GM19240 (cell line): ENCODE measurements around the gene KIF26B.

Experiments
- DNase-seq: peaks from one replicate; pipeline ENCODE4 v3.0.0; 2011; ENCODE audit warnings: low spot score; ENCODE audit not compliant: insufficient read length

Gene KIF26B

DNA sequence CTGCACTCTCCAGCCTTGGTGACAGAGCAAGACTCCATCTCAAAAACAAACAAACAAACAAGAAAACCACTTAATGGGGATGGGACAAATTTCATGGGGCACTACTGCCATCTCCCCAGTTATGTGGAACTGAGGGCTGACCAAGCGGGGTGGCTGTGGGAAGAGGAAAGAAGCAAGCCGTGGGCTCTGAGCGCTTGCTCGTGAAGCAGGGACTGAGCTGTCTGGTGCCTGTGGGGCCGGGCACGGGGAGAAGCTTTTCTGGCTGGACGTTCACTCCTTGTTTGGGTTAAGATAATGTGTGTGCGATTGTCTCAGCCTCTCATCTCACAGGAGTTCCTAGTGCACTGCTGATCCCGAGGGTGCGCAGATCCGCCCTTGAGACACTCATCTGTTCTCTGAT is 22.0 kb upstream of the KIF26B start:
- no peak for DNase-seq

DNA sequence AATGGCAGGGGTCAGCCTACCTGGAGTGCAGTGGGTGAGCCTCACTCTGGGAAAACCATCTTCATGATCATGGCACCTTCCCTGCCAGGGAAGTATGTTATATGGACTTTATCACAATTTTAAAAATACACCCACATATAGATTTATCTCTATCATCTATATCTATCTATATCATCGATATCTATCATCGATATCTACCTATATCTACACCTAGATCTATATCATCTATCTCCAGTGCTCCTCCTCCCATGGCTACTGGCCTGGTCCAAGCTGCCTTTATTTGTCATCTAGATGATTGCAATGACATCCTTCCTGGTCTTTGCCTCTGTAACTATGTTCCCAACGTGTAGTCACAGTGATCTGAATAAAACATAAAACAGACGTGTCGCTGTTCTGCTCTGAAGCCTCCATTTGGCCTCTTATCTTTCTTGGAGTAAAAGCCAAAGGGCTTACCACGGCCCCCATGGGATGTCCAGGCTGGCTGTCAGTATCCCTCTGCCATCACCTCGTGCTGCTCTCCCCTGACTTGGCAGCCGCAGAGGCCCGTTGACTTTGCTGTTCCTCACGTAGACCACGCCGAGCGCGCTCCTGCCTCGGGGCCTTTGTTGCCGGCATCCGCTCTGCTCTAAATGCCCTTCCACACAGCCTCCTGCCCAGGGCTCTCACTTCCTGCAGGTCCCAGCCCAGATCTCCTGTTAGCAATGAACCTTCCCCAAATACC is 20.6 kb upstream of the KIF26B start:
- DNase-seq: no peak

DNA sequence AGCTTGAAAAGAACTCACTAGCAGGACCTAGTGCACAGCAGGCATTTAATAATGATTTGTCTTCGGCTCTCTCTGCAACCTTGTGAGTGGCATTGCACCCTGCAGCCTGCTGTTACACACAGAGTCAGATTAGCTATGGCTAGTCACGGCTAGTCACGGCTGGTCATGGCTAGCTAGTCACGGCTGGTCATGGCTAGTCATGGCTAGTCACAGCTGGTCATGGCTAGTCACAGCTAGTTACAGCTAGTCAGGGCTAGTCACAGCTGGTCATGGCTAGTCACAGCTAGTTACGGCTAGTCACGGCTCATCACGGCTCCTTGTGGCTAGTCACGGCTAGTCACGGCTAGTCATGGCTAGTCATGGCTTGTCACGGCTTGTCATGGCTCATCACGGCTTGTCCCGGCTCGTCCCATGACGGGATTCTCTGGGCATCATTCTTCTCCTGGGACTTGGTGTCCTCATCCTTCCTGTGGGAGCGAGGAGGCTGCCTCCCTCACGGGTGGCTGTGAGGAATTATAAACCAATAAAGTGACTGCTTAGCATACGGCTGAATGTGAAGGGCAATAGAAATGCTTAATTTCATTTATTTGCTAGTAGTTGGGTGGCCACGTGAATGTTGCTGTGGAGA is 12.5 kb upstream of the KIF26B start:
- no peak for DNase-seq

GRCh38 chr1:245142976-245143375 is 11.8 kb upstream of the KIF26B start:
- no peak for DNase-seq

DNA sequence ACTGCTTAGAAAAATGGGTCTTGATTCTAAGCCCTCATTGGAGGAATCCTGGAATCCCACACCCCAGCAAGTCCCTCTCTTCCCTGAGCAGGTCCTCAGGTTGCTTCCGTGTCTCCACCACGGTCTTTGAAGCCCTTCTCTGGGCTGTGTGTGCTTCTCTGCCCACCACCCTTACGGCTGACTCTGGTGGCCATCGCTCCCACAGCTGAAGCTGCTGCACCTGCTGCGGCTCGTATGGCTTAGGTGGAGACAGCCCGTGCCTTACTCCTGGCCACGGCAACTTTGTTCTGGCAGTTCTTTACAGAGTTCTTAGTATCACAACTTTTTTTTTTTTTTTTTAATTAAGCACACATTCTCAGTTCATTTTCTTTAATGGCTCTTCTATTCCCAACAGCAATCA is 10.9 kb upstream of the KIF26B start:
- DNase-seq: no peak

- DNase-seq: no peak
Observed at GRCh38 chr1:245148069-245148468, 6.7 kb upstream of the KIF26B start.

DNA sequence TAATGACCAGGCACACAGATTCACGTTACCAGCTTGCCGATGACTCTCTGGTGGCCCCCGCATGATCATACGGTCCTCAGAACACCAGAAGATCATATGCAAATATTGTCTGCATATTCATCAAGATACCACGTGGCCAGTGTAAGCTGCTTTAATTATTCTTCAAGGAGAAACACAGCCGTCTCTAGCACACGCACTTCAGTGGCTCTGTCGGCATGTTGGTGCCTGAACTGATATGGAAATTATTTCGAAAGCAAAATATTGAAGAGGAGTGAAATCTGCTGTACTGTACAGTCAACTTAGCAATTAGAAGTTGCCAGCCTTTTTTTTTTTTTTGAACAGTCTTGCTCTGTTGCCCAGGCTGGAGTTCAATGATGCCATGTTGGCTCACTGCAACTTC is 5.9 kb upstream of the KIF26B start:
- DNase-seq: no peak

GRCh38 chr1:245153081-245153551 is 1.7 kb upstream of the KIF26B start:
- peak; percentile 58 for DNase-seq

DNA sequence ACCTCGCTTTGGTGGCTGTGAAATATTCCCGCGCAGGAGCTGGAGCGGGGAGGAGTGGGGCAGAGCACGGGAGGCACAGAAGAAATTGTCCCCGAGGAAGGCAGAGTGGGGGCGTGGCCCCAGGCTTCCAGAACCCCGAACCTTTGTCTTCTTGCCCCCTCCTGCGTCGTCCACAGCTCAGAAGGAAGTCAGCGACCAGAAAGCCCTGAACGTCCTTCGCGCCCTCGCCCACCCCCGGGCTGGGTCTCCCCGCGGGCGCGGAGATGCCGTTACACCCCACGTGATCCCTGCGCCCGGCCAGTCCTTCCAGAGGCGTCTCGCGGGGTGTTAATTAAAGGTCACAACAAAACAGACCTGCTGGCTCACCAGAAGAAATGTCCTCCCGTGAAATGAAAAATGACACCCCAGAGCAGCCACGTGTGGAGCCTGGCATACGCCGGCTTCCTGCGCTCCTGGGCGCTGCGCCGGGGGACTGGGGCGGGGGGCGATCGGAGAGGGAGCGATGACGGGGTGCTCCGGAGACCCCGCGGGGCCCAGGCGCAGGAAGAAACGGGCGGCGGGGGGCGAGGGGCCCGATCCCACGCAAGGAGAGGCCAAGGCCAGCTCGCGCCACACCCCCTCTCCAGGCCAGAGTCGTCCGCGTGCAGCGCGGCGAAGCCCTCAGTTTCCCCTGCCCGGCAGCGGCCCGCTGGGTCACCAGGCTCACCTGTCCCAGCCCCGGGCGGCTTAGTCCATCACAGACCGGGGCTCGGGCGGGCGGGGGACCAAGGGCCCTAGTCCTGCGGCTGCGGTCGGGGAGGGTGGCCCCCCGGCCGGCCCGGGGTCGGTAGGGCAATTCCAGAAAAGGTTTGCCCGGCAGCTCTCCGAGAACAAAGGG is 995 bp upstream of the KIF26B start:
- no peak for DNase-seq

GRCh38 chr1:245155272-245156040 is 671 bp downstream of the KIF26B start:
- DNase-seq: no peak

DNA sequence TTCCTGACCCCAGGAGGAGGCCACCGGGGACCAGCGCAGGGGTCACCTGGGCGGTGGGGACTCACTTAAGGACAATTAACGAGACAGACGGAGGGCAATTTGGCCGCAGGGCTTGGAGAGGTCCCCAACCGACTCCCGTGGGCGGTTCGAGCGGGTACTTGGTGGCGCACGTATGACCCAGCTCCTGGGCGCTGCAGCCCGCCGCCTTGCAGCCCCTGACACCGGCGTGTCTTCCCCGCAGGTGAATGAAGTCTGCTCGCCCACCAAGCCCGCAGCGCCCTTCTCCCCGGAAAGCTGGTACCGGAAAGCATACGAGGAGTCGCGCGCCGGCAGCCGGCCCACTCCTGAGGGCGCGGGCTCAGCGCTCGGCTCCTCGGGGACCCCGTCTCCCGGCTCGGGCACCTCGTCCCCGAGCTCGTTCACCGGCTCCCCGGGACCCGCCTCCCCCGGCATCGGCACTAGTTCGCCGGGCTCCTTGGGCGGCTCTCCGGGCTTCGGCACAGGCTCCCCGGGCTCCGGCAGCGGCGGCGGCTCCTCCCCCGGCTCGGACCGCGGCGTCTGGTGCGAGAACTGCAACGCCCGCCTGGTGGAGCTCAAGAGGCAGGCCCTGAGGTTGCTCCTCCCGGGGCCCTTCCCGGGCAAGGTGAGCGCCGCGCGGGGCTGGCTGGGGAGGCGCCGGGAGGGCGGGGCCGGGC is 1.4 kb downstream of the KIF26B start:
- peak; percentile 83 for DNase-seq

DNA sequence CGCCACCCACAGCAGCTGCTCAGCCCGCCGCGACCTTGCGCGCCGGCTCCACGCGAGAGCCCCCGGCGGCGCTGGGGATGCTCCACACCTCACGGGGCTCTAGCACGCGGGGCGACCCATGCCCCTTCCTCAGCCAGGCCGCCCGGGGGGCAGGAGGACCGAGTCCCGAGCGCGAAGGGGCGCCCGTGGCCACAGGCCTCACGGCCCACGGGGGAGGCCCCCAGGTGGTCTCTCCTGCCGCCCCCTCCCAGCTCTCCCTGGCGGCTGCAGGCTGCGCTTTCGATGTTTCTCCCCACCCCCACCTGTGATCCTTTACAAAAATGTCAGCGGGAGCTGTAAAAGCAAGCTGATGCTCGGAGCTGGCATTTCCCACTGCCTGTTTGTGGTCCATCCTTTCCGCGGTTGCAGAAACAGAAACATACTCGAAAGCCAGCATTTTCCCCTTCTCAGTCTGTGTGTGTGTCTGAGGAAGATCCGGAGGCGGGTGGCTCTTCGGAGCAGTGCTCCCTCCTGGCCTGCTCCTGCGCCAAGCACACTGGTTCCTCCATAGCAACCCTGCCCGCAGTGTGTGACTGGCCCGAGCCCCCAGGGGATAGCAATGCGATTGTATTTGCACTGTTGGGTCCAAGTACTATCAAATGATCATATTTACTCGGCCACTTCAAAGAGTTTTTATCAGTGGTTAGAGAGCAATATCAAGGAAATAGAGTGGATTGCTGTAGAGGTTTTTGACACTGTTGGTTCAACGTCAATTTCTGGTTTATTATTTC is 2.1 kb downstream of the KIF26B start:
- no peak for DNase-seq

- no peak for DNase-seq
Observed at GRCh38 chr1:245158913-245159312, 4.1 kb downstream of the KIF26B start.

DNA sequence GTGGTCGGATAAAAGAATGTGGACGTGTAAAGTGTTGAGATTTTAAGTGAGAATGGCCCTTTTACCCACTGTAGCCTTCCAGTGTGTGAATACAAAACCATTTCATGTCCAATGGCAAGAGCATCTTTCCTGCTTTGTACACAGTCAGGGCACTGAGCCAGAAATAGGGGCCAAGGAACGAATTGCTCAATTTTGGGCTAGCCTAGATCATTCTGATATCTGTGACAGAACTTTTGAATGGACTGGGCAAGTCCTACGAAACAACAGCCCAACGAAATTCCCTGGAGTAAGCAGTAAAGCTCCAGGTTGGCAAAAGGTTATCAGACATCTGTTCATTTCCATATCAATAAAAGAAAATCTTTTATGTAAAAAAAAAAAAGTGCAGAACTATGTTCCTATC is 5.5 kb downstream of the KIF26B start:
- DNase-seq: no peak

DNA sequence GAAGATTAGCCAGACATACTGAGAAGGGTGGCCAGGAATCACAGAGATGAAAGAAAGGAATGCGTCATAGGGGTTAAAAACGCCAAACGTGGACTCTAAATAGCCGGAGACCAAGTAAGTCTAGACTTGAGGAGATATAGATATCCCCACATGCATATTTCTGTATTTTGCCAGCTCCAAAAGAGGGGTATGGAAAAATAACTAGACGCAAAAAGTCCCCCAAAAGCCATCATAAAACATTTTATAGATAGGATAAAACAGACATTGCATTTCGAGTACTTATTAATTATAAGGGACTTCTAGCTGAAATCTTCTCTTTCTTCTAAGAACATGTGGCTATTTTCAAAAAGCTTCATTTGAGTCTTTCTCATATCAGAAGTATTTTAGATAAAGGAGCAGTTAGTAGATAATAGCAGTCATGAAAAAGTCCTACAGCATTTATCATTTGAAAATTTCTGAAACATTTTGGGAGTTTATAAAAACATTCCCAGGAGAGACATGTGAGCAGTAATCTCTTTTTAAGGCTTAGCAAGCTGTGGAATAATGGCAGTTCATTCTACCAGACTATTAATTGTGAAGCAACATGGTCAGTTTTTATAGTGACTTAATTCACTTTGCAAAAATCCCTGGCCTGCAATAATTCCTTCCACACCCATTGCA is 6.1 kb downstream of the KIF26B start:
- no peak for DNase-seq

DNA sequence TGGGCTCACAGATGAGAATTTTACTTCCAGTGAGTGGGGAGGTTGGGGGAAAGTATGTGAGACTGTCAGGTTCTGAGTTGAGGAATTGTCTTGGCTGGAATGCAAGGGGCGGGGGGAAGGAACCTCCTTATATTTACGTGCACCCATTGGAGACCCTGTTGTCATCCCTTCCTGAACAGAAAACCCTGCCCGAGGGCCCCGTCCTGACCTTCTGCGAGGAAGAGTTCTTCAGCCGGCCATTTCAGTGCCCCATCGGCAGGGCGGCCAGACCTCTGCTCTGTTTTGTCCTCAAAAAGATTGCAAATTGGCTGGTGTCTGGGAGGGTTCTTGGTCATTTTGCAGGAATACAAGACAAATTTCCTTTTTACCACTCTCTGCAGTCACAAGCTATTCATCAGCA is 7.1 kb downstream of the KIF26B start:
- DNase-seq: no peak

GRCh38 chr1:245166471-245166885 is 11.7 kb downstream of the KIF26B start:
- DNase-seq: no peak

- DNase-seq: no peak
Observed at GRCh38 chr1:245168086-245168485, 13.3 kb downstream of the KIF26B start.

GRCh38 chr1:245168906-245169305 is 14.1 kb downstream of the KIF26B start:
- no peak for DNase-seq

GRCh38 chr1:245169376-245169775 is 14.6 kb downstream of the KIF26B start:
- no peak for DNase-seq
